Endodermal cell (in vitro differentiated cells): ENCODE data around the gene MYO5B. TPM values are rescaled to one million over a fixed set of nuclear protein-coding genes. Genes with fewer than 3 reads are reported as not detected.

Source experiments
- DNase-seq: peaks from one replicate; pipeline ENCODE4 v3.0.0-alpha.2; 2017
- H3K27ac ChIP-seq: 2 replicates; pipeline ENCODE4 v1.5.1; 2013; ENCODE audit warnings: mild to moderate bottlenecking, low read depth, low read length, moderate library complexity
- H3K27me3 ChIP-seq: 2 replicates; pipeline ENCODE4 v1.6.1; 2013; ENCODE audit warnings: mild to moderate bottlenecking, low read length, moderate library complexity; ENCODE audit not compliant: insufficient read depth, control insufficient read depth, poor library complexity, severe bottlenecking
- H3K36me3 ChIP-seq: 2 replicates; pipeline ENCODE4 v1.7.0; 2013; ENCODE audit warnings: mild to moderate bottlenecking, low read length, moderate library complexity; ENCODE audit not compliant: control insufficient read depth, insufficient read depth
- H3K4me1 ChIP-seq: one replicate; pipeline ENCODE4 v1.7.0; 2013; ENCODE audit warnings: low read length; ENCODE audit not compliant: control insufficient read depth, insufficient read depth
- H3K4me3 ChIP-seq: 2 replicates; pipeline ENCODE4 v1.5.1; 2013; ENCODE audit warnings: mild to moderate bottlenecking, low read length, moderate library complexity
- H3K9ac ChIP-seq: 2 replicates; pipeline ENCODE4 v1.6.1; 2013; ENCODE audit warnings: mild to moderate bottlenecking, low read length, moderate library complexity; ENCODE audit not compliant: poor library complexity, severe bottlenecking; ENCODE audit errors: extremely low read depth
- H3K9me3 ChIP-seq: 2 replicates; pipeline ENCODE4 v1.6.1; 2013; ENCODE audit warnings: mild to moderate bottlenecking, low read length, moderate library complexity; ENCODE audit not compliant: control insufficient read depth
- H3K27ac Mint-ChIP-seq: 2 replicates; pipeline ENCODE4 v1.8.0; 2020; ENCODE audit warnings: mixed read lengths
- H3K27me3 Mint-ChIP-seq: 2 replicates; pipeline ENCODE4 v1.8.0; 2021; ENCODE audit warnings: mild to moderate bottlenecking, mixed read lengths; ENCODE audit not compliant: insufficient read depth
- H3K36me3 Mint-ChIP-seq: 2 replicates; pipeline ENCODE4 v1.8.0; 2020; ENCODE audit warnings: low read depth, mixed read lengths
- H3K4me1 Mint-ChIP-seq: 2 replicates; pipeline ENCODE4 v1.8.0; 2020; ENCODE audit warnings: mixed read lengths
- H3K4me3 Mint-ChIP-seq: 2 replicates; pipeline ENCODE4 v1.8.0; 2020; ENCODE audit warnings: mild to moderate bottlenecking, moderate library complexity, mixed read lengths
- H3K9me3 Mint-ChIP-seq: 2 replicates; pipeline ENCODE4 v1.8.0; 2020; ENCODE audit warnings: mild to moderate bottlenecking, mixed read lengths
- CTCF ChIP-seq: fragments of 200-600 bp; sonication (generic); conservative IDR thresholded peaks from 2 replicates; pipeline ENCODE4 v1.5.0; 2021; ENCODE audit warnings: antibody characterized with exemption, mild to moderate bottlenecking
- WGBS, 2 experiments: methylation state at CpG; one replicate each; pipeline versions ENCODE4 v1.1.5 to v1.1.7; 2013; ENCODE audit warnings: missing lambda C conversion rate in 2 of 2, mixed read lengths in 1 of 2; ENCODE audit not compliant: insufficient coverage in 1 of 2, insufficient read length in 1 of 2; 5-methylcytosine and 5-hydroxymethylcytosine counted together
- total RNA-seq, 2 donors: library from RNA; stranded (reverse); fragmentation: NEBNext Ultra II Directional in 1 of 2; extraction: Animal tissue kit (Norgen Biotek cat#: 25700) in 1 of 2; gene quantifications; 2 replicates in 1 of 2; 3 replicates in 1 of 2; pipeline ENCODE4 v1.2.1, GENCODE V29; 2021

MYO5B gene
- total RNA-seq, 2 donors from 2014 or later = 12.2 to 16.8 TPM

GRCh38 chr18:50166901-50167300 is 28.0 kb downstream of the MYO5B start:
- H3K4me1 Mint-ChIP-seq = peaks cover 10% of the 10 kb centered on the region
- Histone ChIP-seq H3K36me3 (no peaks in the 10 kb centered on the region), H3K4me3 (no peak overlapping the region), H3K27me3 (no peaks in the 10 kb centered on the region), H3K27ac (no peak overlapping the region), H3K9me3 (no peaks in the 10 kb centered on the region), H3K4me1 (no peaks in the 10 kb centered on the region), H3K9ac (no peak overlapping the region)
- DNase-seq = no peak
- WGBS, 2 experiments = 83 to 90% methylated on average over 2 to 3 of the region's 3 CpGs
- H3K36me3 Mint-ChIP-seq = no peaks in the 10 kb centered on the region
- no peak overlapping the region for H3K27ac Mint-ChIP-seq
- TF ChIP-seq CTCF = no peak
- no peaks in the 10 kb centered on the region for H3K9me3 Mint-ChIP-seq
- H3K4me3 Mint-ChIP-seq = no peak overlapping the region
- peaks cover 6% of the 10 kb centered on the region for H3K27me3 Mint-ChIP-seq

- no peak for DNase-seq
- Histone ChIP-seq H3K36me3 (no peaks in the 10 kb centered on the region), H3K27me3 (no peaks in the 10 kb centered on the region), H3K27ac (no peak overlapping the region), H3K9ac (no peak overlapping the region), H3K9me3 (no peaks in the 10 kb centered on the region), H3K4me1 (no peaks in the 10 kb centered on the region), H3K4me3 (no peak overlapping the region)
- TF ChIP-seq CTCF = no peak
- H3K27me3 Mint-ChIP-seq = peaks cover 6% of the 10 kb centered on the region
- H3K4me1 Mint-ChIP-seq = peaks cover 18% of the 10 kb centered on the region
- no peaks in the 10 kb centered on the region for H3K9me3 Mint-ChIP-seq
- H3K27ac Mint-ChIP-seq = no peak overlapping the region
- H3K36me3 Mint-ChIP-seq = no peaks in the 10 kb centered on the region
- 83 to 100% methylated on average over 1 of the region's 1 CpG for WGBS, 2 experiments
- no peak overlapping the region for H3K4me3 Mint-ChIP-seq
Measured at GRCh38 chr18:50163505-50163904, 31.4 kb downstream of the MYO5B start.

GRCh38 chr18:50162486-50163304 is 32.3 kb downstream of the MYO5B start:
- WGBS, 2 experiments = 76 to 84% methylated on average over 6 to 9 of the region's 9 CpGs
- Histone ChIP-seq H3K9me3 (no peaks in the 10 kb centered on the region), H3K9ac (no peak overlapping the region), H3K27me3 (no peaks in the 10 kb centered on the region), H3K36me3 (no peaks in the 10 kb centered on the region), H3K4me3 (no peak overlapping the region), H3K4me1 (no peaks in the 10 kb centered on the region), H3K27ac (no peak overlapping the region)
- no peaks in the 10 kb centered on the region for H3K36me3 Mint-ChIP-seq
- no peak overlapping the region for H3K27ac Mint-ChIP-seq
- H3K9me3 Mint-ChIP-seq = no peaks in the 10 kb centered on the region
- no peak overlapping the region for H3K4me3 Mint-ChIP-seq
- TF ChIP-seq CTCF = no peak
- H3K27me3 Mint-ChIP-seq = peaks cover 6% of the 10 kb centered on the region
- peaks cover 18% of the 10 kb centered on the region for H3K4me1 Mint-ChIP-seq
- no peak for DNase-seq
